H1 (cell line): ENCODE results near the gene CES3. TPM values are rescaled to one million over a fixed set of nuclear protein-coding genes. Genes with fewer than 3 reads are reported as not detected.

ENCODE experiments used
- CTCF ChIA-PET: fragments of 300-600 bp; sonication (Branson Sonifier 250); formaldehyde crosslinking; loops from one replicate; lab custom pipeline; 2021; ENCODE audit not compliant: partially characterized antibody; lab: Charles Lee
- POLR2A ChIA-PET: fragments of 300-600 bp; sonication (Branson Sonifier 250); formaldehyde crosslinking; loops from one replicate; lab custom pipeline; 2021; ENCODE audit warnings: inconsistent platforms; ENCODE audit not compliant: partially characterized antibody; lab: Charles Lee
- DNase-seq, 2 experiments: peaks; one replicate each; pipeline versions ENCODE4 v3.0.0 to v3.0.0-alpha.2; 2010 to 2022; ENCODE audit warnings: low spot score in 2 of 2, low read depth in 1 of 2, mixed read lengths in 1 of 2
- FAIRE-seq: peaks from 2 replicates; lab custom pipeline; 2011; peaks lifted over from hg19 to GRCh38; lab: Jason Lieb, UNC
- H2AFZ ChIP-seq: 2 replicates; pipeline ENCODE4 v1.8.1; 2012; ENCODE audit warnings: low read length, inconsistent platforms
- H2AK5ac ChIP-seq: 2 replicates; pipeline ENCODE4 v1.6.1; 2013; ENCODE audit warnings: low read depth, low read length
- H2BK120ac ChIP-seq: replicated peaks from 2 replicates; pipeline ENCODE3; 2013; ENCODE audit warnings: low read depth, low read length, inconsistent platforms
- H2BK12ac ChIP-seq: 2 replicates; pipeline ENCODE4 v1.6.1; 2013; ENCODE audit warnings: low read depth, low read length
- H2BK15ac ChIP-seq: 2 replicates; pipeline ENCODE4 v1.6.1; 2013; ENCODE audit warnings: low read length
- H2BK20ac ChIP-seq: 2 replicates; pipeline ENCODE4 v1.6.1; 2013; ENCODE audit warnings: low read length
- H2BK5ac ChIP-seq: 2 replicates; pipeline ENCODE4 v1.6.1; 2013; ENCODE audit warnings: low read depth, low read length
- H3K14ac ChIP-seq: 2 replicates; pipeline ENCODE4 v1.6.1; 2013; ENCODE audit warnings: inconsistent platforms; ENCODE audit not compliant: insufficient read length
- H3K18ac ChIP-seq: 2 replicates; pipeline ENCODE4 v1.6.1; 2013; ENCODE audit warnings: low read length; ENCODE audit errors: extremely low read depth
- H3K23ac ChIP-seq: 2 replicates; pipeline ENCODE4 v1.6.1; 2013; ENCODE audit warnings: inconsistent platforms; ENCODE audit not compliant: insufficient read length
- H3K23me2 ChIP-seq: 2 replicates; pipeline ENCODE4 v1.6.1; 2013; ENCODE audit warnings: low read depth, low read length
- H3K27ac ChIP-seq: 2 replicates; pipeline ENCODE4 v1.6.1; 2011; ENCODE audit warnings: low read depth, low read length, inconsistent platforms
- H3K27me3 ChIP-seq, 4 experiments: replicated peaks in 1 of 4; 1 replicate in 1 of 4; 2 replicates in 3 of 4; pipeline versions ENCODE4 v1.6.1 to v1.8.1; 2011 to 2013; ENCODE audit warnings: low read length in 3 of 4, mild to moderate bottlenecking in 3 of 4, inconsistent platforms in 2 of 4, mixed read lengths in 2 of 4, moderate library complexity in 1 of 4; ENCODE audit not compliant: control insufficient read depth in 3 of 4, insufficient read depth in 3 of 4; ENCODE audit errors: extremely low read depth in 1 of 4
- H3K36me3 ChIP-seq, 4 experiments: 2 replicates each; pipeline versions ENCODE4 v1.6.1 to v1.8.1; 2011 to 2013; ENCODE audit warnings: mild to moderate bottlenecking in 4 of 4, low read length in 3 of 4, moderate library complexity in 2 of 4, control low read depth in 1 of 4, inconsistent platforms in 1 of 4; ENCODE audit not compliant: insufficient read depth in 4 of 4, control insufficient read depth in 2 of 4
- H3K4ac ChIP-seq: replicated peaks from 2 replicates; pipeline ENCODE3; 2013; ENCODE audit warnings: low read length, low read depth, mixed read lengths, inconsistent platforms; ENCODE audit not compliant: insufficient read length
- H3K4me1 ChIP-seq, 4 experiments: replicated peaks in 1 of 4; 1 replicate in 1 of 4; 2 replicates in 3 of 4; pipeline versions ENCODE4 v1.6.1 to v1.8.1; 2011 to 2013; ENCODE audit warnings: low read length in 3 of 4, inconsistent platforms in 2 of 4, mixed read lengths in 1 of 4; ENCODE audit not compliant: insufficient read depth in 4 of 4, control insufficient read depth in 3 of 4
- H3K4me2 ChIP-seq, 2 experiments: 2 replicates each; pipeline versions ENCODE4 v1.6.1 to v1.8.1; 2011 to 2013; ENCODE audit warnings: low read depth in 2 of 2, low read length in 2 of 2, control low read depth in 1 of 2, inconsistent platforms in 1 of 2, mild to moderate bottlenecking in 1 of 2; ENCODE audit not compliant: insufficient read depth in 1 of 2
- H3K4me3 ChIP-seq, 4 experiments: fragments of 200-600, 300-600 bp in 1 of 4; sonication (generic), shearing (Covaris generic), sonication (Bioruptor Twin) in 1 of 4; 2 replicates each; pipeline versions ENCODE4 v1.5.1 to v1.8.1; 2011 to 2016; ENCODE audit warnings: low read length in 4 of 4, low read depth in 3 of 4, control low read depth in 2 of 4, inconsistent platforms in 2 of 4, mild to moderate bottlenecking in 2 of 4, mixed read lengths in 1 of 4, moderate library complexity in 1 of 4; ENCODE audit not compliant: insufficient read depth in 2 of 4; ENCODE audit errors: extremely low read depth in 1 of 4
- H3K56ac ChIP-seq: replicated peaks from 2 replicates; pipeline ENCODE3; 2013; ENCODE audit warnings: low read depth, mild to moderate bottlenecking, mixed read lengths, low read length, inconsistent platforms; ENCODE audit not compliant: insufficient read length
- H3K79me1 ChIP-seq: 2 replicates; pipeline ENCODE4 v1.6.1; 2013; ENCODE audit warnings: low read depth, low read length, control low read depth
- H3K79me2 ChIP-seq, 2 experiments: 2 replicates each; pipeline versions ENCODE4 v1.6.1 to v1.8.1; 2012 to 2013; ENCODE audit warnings: low read length in 2 of 2, mild to moderate bottlenecking in 2 of 2, inconsistent platforms in 1 of 2; ENCODE audit not compliant: insufficient read depth in 2 of 2, control insufficient read depth in 1 of 2
- H3K9ac ChIP-seq, 4 experiments: replicated peaks in 1 of 4; 1 replicate in 1 of 4; 2 replicates in 3 of 4; pipeline versions ENCODE4 v1.6.1 to v1.8.1; 2011 to 2013; ENCODE audit warnings: low read depth in 3 of 4, low read length in 3 of 4, control low read depth in 2 of 4, mild to moderate bottlenecking in 2 of 4, moderate library complexity in 2 of 4, inconsistent platforms in 1 of 4; ENCODE audit errors: extremely low read depth in 1 of 4
- H3K9me3 ChIP-seq, 2 experiments: 2 replicates each; pipeline versions ENCODE4 v1.6.1 to v1.8.1; 2012 to 2013; ENCODE audit warnings: mild to moderate bottlenecking in 2 of 2, moderate library complexity in 2 of 2, control low read depth in 1 of 2, inconsistent platforms in 1 of 2, low read depth in 1 of 2, low read length in 1 of 2, mixed read lengths in 1 of 2; ENCODE audit not compliant: insufficient read depth in 2 of 2
- H4K20me1 ChIP-seq, 2 experiments: replicated peaks in 1 of 2; 2 replicates each; pipeline versions ENCODE3 to v1.8.1; 2011 to 2013; ENCODE audit warnings: inconsistent platforms in 2 of 2, low read length in 2 of 2, mild to moderate bottlenecking in 1 of 2; ENCODE audit not compliant: insufficient read depth in 2 of 2, control insufficient read depth in 1 of 2
- H4K5ac ChIP-seq: 2 replicates; pipeline ENCODE4 v1.6.1; 2013; ENCODE audit warnings: low read length, low read depth, mixed read lengths, inconsistent platforms; ENCODE audit not compliant: insufficient read length
- H4K8ac ChIP-seq: 2 replicates; pipeline ENCODE4 v1.8.0; 2013; ENCODE audit warnings: mild to moderate bottlenecking, moderate library complexity, low read length, inconsistent platforms; ENCODE audit not compliant: insufficient read depth; ENCODE audit errors: extremely low read depth
- H4K91ac ChIP-seq: replicated peaks from 2 replicates; pipeline ENCODE3; 2013; ENCODE audit warnings: low read length, mixed read lengths, inconsistent platforms; ENCODE audit not compliant: insufficient read length
- BACH1 ChIP-seq: IDR thresholded peaks from 2 replicates; pipeline ENCODE4 v1.6.1; 2012; ENCODE audit warnings: low read length, improper control_type of control experiment
- BCL11A ChIP-seq, 2 experiments: IDR thresholded peaks; one replicate each; pipeline ENCODE4 v1.6.1; 2011; ENCODE audit warnings: low read depth in 2 of 2, low read length in 2 of 2, mild to moderate bottlenecking in 2 of 2
- FOSL1 ChIP-seq: IDR thresholded peaks from 2 replicates; pipeline ENCODE4 v1.6.1; 2011; ENCODE audit warnings: mild to moderate bottlenecking, low read depth, low read length, moderate library complexity; ENCODE audit not compliant: insufficient read depth
- GABPA ChIP-seq: IDR thresholded peaks from 2 replicates; pipeline ENCODE4 v1.6.1; 2011; ENCODE audit warnings: mild to moderate bottlenecking, low read length, moderate library complexity, borderline replicate concordance; ENCODE audit not compliant: insufficient read depth
- GTF2F1 ChIP-seq: IDR thresholded peaks from 2 replicates; pipeline ENCODE4 v1.6.1; 2012; ENCODE audit warnings: low read depth, low read length, improper control_type of control experiment, borderline replicate concordance
- JUN ChIP-seq: IDR thresholded peaks from 2 replicates; pipeline ENCODE4 v1.6.1; 2011; ENCODE audit warnings: low read depth, mild to moderate bottlenecking, improper control_type of control experiment, low read length
- POU5F1 ChIP-seq: IDR thresholded peaks from 2 replicates; pipeline ENCODE4 v1.6.1; 2011; ENCODE audit warnings: low read depth, mild to moderate bottlenecking, low read length, moderate library complexity
- RFX5 ChIP-seq: IDR thresholded peaks from 2 replicates; pipeline ENCODE4 v1.6.1; 2011; ENCODE audit warnings: low read depth, low read length, improper control_type of control experiment, borderline replicate concordance
- SP1 ChIP-seq: IDR thresholded peaks from 2 replicates; pipeline ENCODE4 v1.6.1; 2011; ENCODE audit warnings: low read depth, low read length
- TAF1 ChIP-seq: IDR thresholded peaks from 2 replicates; pipeline ENCODE4 v1.6.1; 2011; ENCODE audit warnings: mild to moderate bottlenecking, low read depth, low read length
- TCF12 ChIP-seq: IDR thresholded peaks from 2 replicates; pipeline ENCODE4 v1.6.1; 2011; ENCODE audit warnings: low read depth, mild to moderate bottlenecking, low read length
- YY1 ChIP-seq: IDR thresholded peaks from 2 replicates; pipeline ENCODE4 v1.6.1; 2011; ENCODE audit warnings: low read depth, mild to moderate bottlenecking, low read length
- ZNF274 ChIP-seq: IDR thresholded peaks from 2 replicates; pipeline ENCODE4 v1.7.0; 2012; ENCODE audit warnings: low read length, borderline replicate concordance; ENCODE audit errors: extremely low read depth
- WGBS, 2 experiments: shearing (Covaris generic) in 1 of 2; methylation state at CpG; one replicate each; pipeline versions ENCODE4 v1.1.6 to v1.1.7; 2013 to 2015; ENCODE audit warnings: low lambda C conversion rate in 2 of 2, mixed read lengths in 2 of 2, inconsistent platforms in 1 of 2, low coverage in 1 of 2, missing lambda C conversion rate in 1 of 2; ENCODE audit not compliant: insufficient replicate concordance in 2 of 2, insufficient coverage in 1 of 2, insufficient read length in 1 of 2; ENCODE audit errors: extremely low coverage in 1 of 2, missing lambda C conversion rate in 1 of 2; 5-methylcytosine and 5-hydroxymethylcytosine counted together
- polyA plus RNA-seq, 7 experiments: library from polyadenylated mRNA; depleted of rRNA in 3 of 7; stranded (reverse) in 5 of 7; unstranded in 2 of 7; fragments of >200 nt in 5 of 7; fragments of 200-250 nt in 2 of 7; gene quantifications; 1 replicate in 5 of 7; 2 replicates in 1 of 7; 4 replicates in 1 of 7; pipeline versions ENCODE4 v1.2.1 to v1.2.3, GENCODE V29; 2011 to 2013; ENCODE audit warnings: missing spikeins in 2 of 7, mixed read lengths in 2 of 7
- total RNA-seq: library from RNA; stranded (reverse); fragmentation: NEBNext Ultra II Directional; extraction: Animal tissue kit (Norgen Biotek cat#: 25700); gene quantifications from 2 replicates; pipeline ENCODE4 v1.2.1, GENCODE V29; 2021
- TF ChIP-seq, protein P1 (sequence below): IDR thresholded peaks from 2 replicates; pipeline ENCODE4 v1.6.1; 2012; ENCODE audit warnings: low read length, inconsistent platforms

Gene CES3
- total and polyA plus RNA-seq, 2 of the 8 experiments (the other 6 are each of a cell fraction or from before 2014, with no cell fraction given) = 1.6 to 2.2 TPM

DNA sequence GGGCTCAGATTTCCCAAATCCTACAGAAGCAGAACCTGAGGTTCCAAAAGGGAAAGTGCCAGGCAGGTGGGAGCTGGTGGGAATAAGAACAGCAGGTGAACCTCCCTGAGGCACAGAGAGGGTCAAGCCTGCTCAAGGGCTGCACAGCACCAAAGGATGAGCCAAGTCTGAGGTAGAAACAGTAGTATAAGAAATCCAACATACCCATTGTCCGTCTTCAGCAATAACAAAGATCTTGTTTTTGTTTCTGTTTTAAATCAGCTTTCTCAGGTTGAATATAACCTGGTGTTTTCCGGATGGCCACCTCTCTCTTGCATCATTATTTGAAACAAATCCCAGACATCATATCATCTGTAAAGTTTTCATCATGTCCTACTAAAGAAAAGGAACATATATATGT is 10.6 kb upstream of the CES3 start:
- no peak overlapping the region for H3K56ac ChIP-seq
- no peak overlapping the region for H3K4me3 ChIP-seq
- no peak overlapping the region for H3K14ac ChIP-seq
- no peak overlapping the region for H3K27ac ChIP-seq
- no peaks in the 10 kb centered on the region for H3K36me3 ChIP-seq
- H3K18ac ChIP-seq = no peak overlapping the region
- no peaks in the 10 kb centered on the region for H3K79me1 ChIP-seq
- peaks cover 2% of the 10 kb centered on the region; the same call in 1 of the 2 replicates for H3K23me2 ChIP-seq
- 82% methylated on average over 2 of the region's 2 CpGs; no CpG with 5 or more reads in 1 of the 2 experiments for WGBS, 2 experiments
- H2BK5ac ChIP-seq = no peak overlapping the region
- H2AK5ac ChIP-seq = no peak overlapping the region
- FAIRE-seq (no peak), DNase-seq (no peak)
- no peak overlapping the region for H2AFZ ChIP-seq
- no peak overlapping the region for H3K9ac ChIP-seq
- H4K91ac ChIP-seq = no peak overlapping the region
- no peak overlapping the region for H3K4me2 ChIP-seq
- no peak overlapping the region for H4K8ac ChIP-seq
- no peaks in the 10 kb centered on the region for H3K9me3 ChIP-seq
- no peak overlapping the region for H4K5ac ChIP-seq
- no peak overlapping the region for H3K23ac ChIP-seq
- peaks cover 10 to 34% (median 32%) of the 10 kb centered on the region in 4 experiments for H3K27me3 ChIP-seq
- ChIA-PET CTCF (interaction anchor here (0.6 to 1.4 kb wide), 5 partner anchors 12 to 186 kb away, joined by 3 to 5 read pairs (median 3); no protein-coding TSS in a partner anchor), POLR2A (no interaction called here)
- H2BK15ac ChIP-seq = no peak overlapping the region
- no peak overlapping the region for H3K4ac ChIP-seq
- H2BK12ac ChIP-seq = no peak overlapping the region
- peaks cover 0 to 5% (median 1%) of the 10 kb centered on the region in 4 experiments; a peak in 2 of 7 replicates for H3K4me1 ChIP-seq
- H2BK20ac ChIP-seq = no peak overlapping the region
- no peaks in the 10 kb centered on the region for H4K20me1 ChIP-seq
- H2BK120ac ChIP-seq = no peak overlapping the region
- H3K79me2 ChIP-seq = no peaks in the 10 kb centered on the region
- no peak for TF ChIP-seq BCL11A (IDR thresholded peaks at IDR 0.05; ENCODE audit: low read depth in 2 of 2, low read length in 2 of 2)
- TF ChIP-seq, protein P1, sequence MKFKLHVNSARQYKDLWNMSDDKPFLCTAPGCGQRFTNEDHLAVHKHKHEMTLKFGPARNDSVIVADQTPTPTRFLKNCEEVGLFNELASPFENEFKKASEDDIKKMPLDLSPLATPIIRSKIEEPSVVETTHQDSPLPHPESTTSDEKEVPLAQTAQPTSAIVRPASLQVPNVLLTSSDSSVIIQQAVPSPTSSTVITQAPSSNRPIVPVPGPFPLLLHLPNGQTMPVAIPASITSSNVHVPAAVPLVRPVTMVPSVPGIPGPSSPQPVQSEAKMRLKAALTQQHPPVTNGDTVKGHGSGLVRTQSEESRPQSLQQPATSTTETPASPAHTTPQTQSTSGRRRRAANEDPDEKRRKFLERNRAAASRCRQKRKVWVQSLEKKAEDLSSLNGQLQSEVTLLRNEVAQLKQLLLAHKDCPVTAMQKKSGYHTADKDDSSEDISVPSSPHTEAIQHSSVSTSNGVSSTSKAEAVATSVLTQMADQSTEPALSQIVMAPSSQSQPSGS = no peak
- no peak for TF ChIP-seq FOSL1
- no peak for TF ChIP-seq POU5F1
- no peak for TF ChIP-seq TAF1
- no peak for TF ChIP-seq GTF2F1
- TF ChIP-seq YY1 = no peak
- TF ChIP-seq RFX5 = no peak
- TF ChIP-seq SP1 = no peak
- no peak for TF ChIP-seq JUN
- no peak for TF ChIP-seq BACH1
- TF ChIP-seq TCF12 = no peak
- no peak for TF ChIP-seq GABPA
- TF ChIP-seq ZNF274 = no peak
